Stimulated activated CD4-positive, alpha-beta T cell treated with anti-CD3 and anti-CD28 coated beads, TNF-alpha, amount 100 ng/mL, for 4 hours (primary cell): ENCODE results near the gene MAX.
"Not testable (repeated sequence)": the region's sequence is repeated elsewhere in the genome, so short reads cannot be mapped to it uniquely, and the experiment has no call there.

Experiments
- DNase-seq, 3 experiments: peaks; one replicate each; pipeline ENCODE4 v3.0.0-alpha.2; 2020; ENCODE audit warnings: low read depth in 3 of 3

The MAX gene

GRCh38 chr14:65104791-65105190 is 2.5 kb upstream of the MAX start:
- no peak for DNase-seq

GRCh38 chr14:65103150-65103760 is 938 bp upstream of the MAX start:
- no peak for DNase-seq

- peak in 2 of 3 experiments; percentile 8 to 21 for DNase-seq
Measured at GRCh38 chr14:65101631-65102440, 481 bp downstream of the MAX start.

GRCh38 chr14:65100922-65101541 is 1.3 kb downstream of the MAX start:
- no peak for DNase-seq

- no peak for DNase-seq
Measured at GRCh38 chr14:65098586-65098985, 3.7 kb downstream of the MAX start.

- DNase-seq, result no peak
Measured at GRCh38 chr14:65096323-65097089, 5.8 kb downstream of the MAX start.

- DNase-seq, result no peak
Measured at GRCh38 chr14:65095633-65096205, 6.6 kb downstream of the MAX start.

- DNase-seq, result no peak
Measured at GRCh38 chr14:65092349-65092748, 10.0 kb downstream of the MAX start.

- not testable (repeated sequence) for DNase-seq
Measured at GRCh38 chr14:65087835-65088234, 14.5 kb downstream of the MAX start.

- DNase-seq, result not testable (repeated sequence)
Measured at GRCh38 chr14:65086686-65087085, 15.6 kb downstream of the MAX start.

GRCh38 chr14:65084554-65085505 is 17.5 kb downstream of the MAX start:
- no peak for DNase-seq

- no peak for DNase-seq
Measured at GRCh38 chr14:65082930-65083329, 19.4 kb downstream of the MAX start.

- DNase-seq, result no peak
Measured at GRCh38 chr14:65080960-65081747, 21.2 kb downstream of the MAX start.

- DNase-seq, result no peak
Measured at GRCh38 chr14:65079768-65080167, 22.5 kb downstream of the MAX start.

GRCh38 chr14:65079201-65079600 is 23.1 kb downstream of the MAX start:
- DNase-seq, result no peak

- DNase-seq, result no peak
Measured at GRCh38 chr14:65077318-65077717, 25.0 kb downstream of the MAX start.

GRCh38 chr14:65075628-65076325 is 26.5 kb downstream of the MAX start:
- DNase-seq, result no peak

- no peak for DNase-seq
Measured at GRCh38 chr14:65074449-65075150, 27.7 kb downstream of the MAX start.
